ENCODE measurements around the gene LAPTM4A.

- no peak for TF ChIP-seq POLR2AphosphoS5 (IDR thresholded peaks at IDR 0.05; ENCODE audit: low read depth, low read length)
- no peak for TF ChIP-seq POLR2A (IDR thresholded peaks at IDR 0.05; ENCODE audit: low read depth, low read length)
These were observed 49.3 kb upstream of the LAPTM4A start for GRCh38 chr2:20100711-20101110.
